DOHH2 (cell line): Measurements from ENCODE around the gene NSD2.
"Not testable (repeated sequence)": the region's sequence is repeated elsewhere in the genome, so short reads cannot be mapped to it uniquely, and the experiment has no call there.

Experiments used
- H3F3A ChIP-seq: fragments of 200-600 bp; sonication (generic), shearing (Covaris generic); 2 replicates; pipeline ENCODE4 v1.6.0; 2016; ENCODE audit warnings: antibody characterized with exemption, mild to moderate bottlenecking; ENCODE audit not compliant: control insufficient read depth, insufficient read depth
- H3K27ac ChIP-seq: fragments of 200-600 bp; sonication (generic); 2 replicates; pipeline ENCODE4 v1.5.1; 2014; ENCODE audit warnings: low read depth, mild to moderate bottlenecking, low read length, moderate library complexity
- H3K27me3 ChIP-seq: fragments of 200-600 bp; sonication (generic); 2 replicates; pipeline ENCODE4 v1.6.1; 2014; ENCODE audit warnings: mild to moderate bottlenecking, low read length, mixed read lengths; ENCODE audit not compliant: control insufficient read depth
- H3K36me3 ChIP-seq: fragments of 200-600 bp; sonication (generic); 2 replicates; pipeline ENCODE4 v1.6.1; 2014; ENCODE audit warnings: mild to moderate bottlenecking, low read length, moderate library complexity, mixed read lengths; ENCODE audit not compliant: control insufficient read depth
- H3K4me1 ChIP-seq: fragments of 200-600 bp; sonication (generic); 2 replicates; pipeline ENCODE4 v1.6.1; 2014; ENCODE audit warnings: mild to moderate bottlenecking, low read length, mixed read lengths; ENCODE audit not compliant: control insufficient read depth
- H3K4me2 ChIP-seq: fragments of 200-600 bp; sonication (generic); 2 replicates; pipeline ENCODE4 v1.6.0; 2014; ENCODE audit warnings: mild to moderate bottlenecking, low read length, moderate library complexity
- H3K4me3 ChIP-seq: fragments of 200-600 bp; sonication (generic); 2 replicates; pipeline ENCODE4 v1.5.1; 2014; ENCODE audit warnings: mild to moderate bottlenecking, low read length, mixed read lengths
- H3K79me2 ChIP-seq: fragments of 200-600 bp; sonication (generic); 2 replicates; pipeline ENCODE4 v1.6.1; 2014; ENCODE audit warnings: mild to moderate bottlenecking, low read length, mixed read lengths; ENCODE audit not compliant: control insufficient read depth
- H3K9me2 ChIP-seq: fragments of 200-600 bp; sonication (generic); replicated peaks from 2 replicates; pipeline ENCODE4 v1.6.1; 2014; ENCODE audit warnings: mild to moderate bottlenecking, low read length, mixed read lengths; ENCODE audit not compliant: control insufficient read depth
- H3K9me3 ChIP-seq: fragments of 200-600 bp; sonication (generic); 2 replicates; pipeline ENCODE4 v1.6.1; 2014; ENCODE audit warnings: antibody characterized with exemption, low read length, mixed read lengths; ENCODE audit not compliant: control insufficient read depth, insufficient read depth
- H4K20me1 ChIP-seq: fragments of 200-600 bp; sonication (generic); 2 replicates; pipeline ENCODE4 v1.6.0; 2014; ENCODE audit warnings: low read depth, mild to moderate bottlenecking, antibody characterized with exemption, low read length, moderate library complexity; ENCODE audit not compliant: control insufficient read depth, insufficient read depth
- EZH2phosphoT487 ChIP-seq: fragments of 200-600 bp; sonication (generic); IDR thresholded peaks from 2 replicates; pipeline ENCODE4 v1.6.1; 2017; ENCODE audit warnings: borderline replicate concordance, mild to moderate bottlenecking, antibody characterized with exemption, low read length, moderate library complexity, mixed read lengths
- TF ChIP-seq, protein P1 (sequence below): fragments of 200-600 bp; sonication (generic); IDR thresholded peaks from one replicate; pipeline ENCODE4 v1.5.1; 2014; ENCODE audit warnings: antibody characterized with exemption, mild to moderate bottlenecking, low read depth, low read length; ENCODE audit not compliant: poor library complexity, severe bottlenecking

The NSD2 gene

DNA sequence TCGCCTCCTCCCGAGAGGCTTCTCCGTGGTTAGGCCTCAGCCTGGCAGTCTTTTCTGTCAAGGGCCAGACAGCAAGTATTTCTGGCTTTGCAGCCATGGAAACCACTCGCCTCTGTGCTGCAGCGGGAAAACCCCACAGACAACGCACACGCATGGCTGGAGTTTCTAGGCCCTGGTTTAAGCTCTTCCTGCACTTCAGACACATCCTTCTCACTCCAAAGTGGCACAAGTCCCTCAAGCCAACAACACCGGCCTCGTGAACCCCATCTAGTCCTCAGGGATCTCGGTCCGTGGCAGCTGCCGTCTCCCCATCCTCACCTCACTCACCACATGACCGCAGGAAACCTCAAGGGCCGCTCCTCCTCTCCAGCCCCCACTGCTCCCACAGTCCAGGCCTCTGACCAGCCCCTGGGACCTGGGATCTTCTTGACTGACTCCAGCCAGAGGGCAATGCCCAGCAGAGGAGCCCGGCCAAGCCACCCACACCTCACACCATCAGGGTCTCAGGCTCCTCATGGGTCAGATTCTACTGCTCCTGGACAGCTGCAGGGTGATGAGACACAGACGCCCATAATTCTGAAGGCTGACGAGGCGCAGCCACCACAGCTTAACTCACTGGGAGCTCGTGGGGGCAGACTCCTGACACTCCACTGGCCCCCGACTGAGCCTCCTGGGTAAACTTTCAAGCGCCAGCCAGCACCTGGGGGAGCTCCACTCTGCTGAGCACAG, 37.0 kb upstream of the NSD2 start:
- no peak overlapping the region for H3K27ac ChIP-seq
- H3K36me3 ChIP-seq = peaks cover 76% of the 10 kb centered on the region
- no peaks in the 10 kb centered on the region for H3K9me3 ChIP-seq
- no peaks in the 10 kb centered on the region for H3K27me3 ChIP-seq
- TF ChIP-seq, protein P1, sequence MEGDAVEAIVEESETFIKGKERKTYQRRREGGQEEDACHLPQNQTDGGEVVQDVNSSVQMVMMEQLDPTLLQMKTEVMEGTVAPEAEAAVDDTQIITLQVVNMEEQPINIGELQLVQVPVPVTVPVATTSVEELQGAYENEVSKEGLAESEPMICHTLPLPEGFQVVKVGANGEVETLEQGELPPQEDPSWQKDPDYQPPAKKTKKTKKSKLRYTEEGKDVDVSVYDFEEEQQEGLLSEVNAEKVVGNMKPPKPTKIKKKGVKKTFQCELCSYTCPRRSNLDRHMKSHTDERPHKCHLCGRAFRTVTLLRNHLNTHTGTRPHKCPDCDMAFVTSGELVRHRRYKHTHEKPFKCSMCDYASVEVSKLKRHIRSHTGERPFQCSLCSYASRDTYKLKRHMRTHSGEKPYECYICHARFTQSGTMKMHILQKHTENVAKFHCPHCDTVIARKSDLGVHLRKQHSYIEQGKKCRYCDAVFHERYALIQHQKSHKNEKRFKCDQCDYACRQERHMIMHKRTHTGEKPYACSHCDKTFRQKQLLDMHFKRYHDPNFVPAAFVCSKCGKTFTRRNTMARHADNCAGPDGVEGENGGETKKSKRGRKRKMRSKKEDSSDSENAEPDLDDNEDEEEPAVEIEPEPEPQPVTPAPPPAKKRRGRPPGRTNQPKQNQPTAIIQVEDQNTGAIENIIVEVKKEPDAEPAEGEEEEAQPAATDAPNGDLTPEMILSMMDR = no peak
- no peak for TF ChIP-seq EZH2phosphoT487
- H3K4me1 ChIP-seq = peaks cover 19% of the 10 kb centered on the region
- no peaks in the 10 kb centered on the region; the same call in 1 of the 2 replicates for H3K79me2 ChIP-seq
- no peaks in the 10 kb centered on the region for H3F3A ChIP-seq
- no peaks in the 10 kb centered on the region; the same call in 1 of the 2 replicates for H4K20me1 ChIP-seq
- no peaks in the 10 kb centered on the region for H3K9me2 ChIP-seq
- no peak overlapping the region for H3K4me3 ChIP-seq
- H3K4me2 ChIP-seq = peak overlapping the region; percentile 37

DNA sequence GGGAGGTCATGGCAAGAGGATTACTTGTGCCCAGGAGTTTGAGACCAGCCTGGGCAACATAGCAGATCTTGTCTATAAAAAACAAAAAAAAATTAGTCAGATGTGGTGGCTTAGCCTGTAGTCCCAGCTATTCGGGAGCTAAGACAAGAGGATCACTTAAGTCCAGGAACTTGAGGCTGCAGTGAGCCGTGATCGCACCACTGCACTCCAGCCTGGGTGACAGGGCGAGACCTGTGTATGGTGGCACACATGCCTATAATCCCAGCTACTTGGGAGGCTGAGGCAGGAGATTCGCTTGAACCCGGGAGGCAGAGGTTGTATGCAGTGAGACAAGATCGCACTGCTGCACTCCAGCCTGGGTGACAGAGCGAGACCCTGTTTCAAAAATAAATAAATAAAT, 35.4 kb upstream of the NSD2 start:
- not testable (repeated sequence) for H3F3A ChIP-seq, H4K20me1 ChIP-seq, H3K9me3 ChIP-seq, H3K4me3 ChIP-seq, H3K27me3 ChIP-seq, H3K27ac ChIP-seq, H3K79me2 ChIP-seq, H3K9me2 ChIP-seq, H3K4me2 ChIP-seq
- Histone ChIP-seq H3K4me1 (peaks cover 19% of the 10 kb centered on the region), H3K36me3 (peaks cover 81% of the 10 kb centered on the region)

DNA sequence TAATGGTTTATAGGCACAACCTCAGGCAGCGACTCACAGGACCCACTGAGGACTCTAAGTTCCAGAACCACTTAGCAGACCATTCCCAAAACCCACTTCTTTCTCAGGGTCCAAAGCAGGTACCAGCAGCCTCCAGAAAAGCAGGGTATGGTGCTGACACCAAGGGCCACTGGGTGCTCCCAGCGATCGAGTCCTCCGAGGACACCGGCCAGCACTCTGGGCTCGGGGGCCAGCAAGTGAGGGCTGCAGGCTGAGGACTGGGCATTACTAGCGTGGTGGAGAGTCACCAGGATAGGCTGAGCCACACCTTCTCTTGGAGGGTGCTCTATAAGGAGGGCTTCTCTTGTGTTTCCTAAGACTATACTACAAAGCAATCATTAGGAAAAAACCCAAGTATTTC, 34.5 kb upstream of the NSD2 start:
- Histone ChIP-seq H3K27ac (no peak overlapping the region), H3K27me3 (no peaks in the 10 kb centered on the region), H3K36me3 (peaks cover 81% of the 10 kb centered on the region), H3K9me2 (no peaks in the 10 kb centered on the region), H4K20me1 (no peaks in the 10 kb centered on the region; the same call in 1 of the 2 replicates), H3K4me2 (no peak overlapping the region), H3F3A (no peaks in the 10 kb centered on the region), H3K4me3 (no peak overlapping the region), H3K4me1 (peaks cover 19% of the 10 kb centered on the region), H3K9me3 (no peaks in the 10 kb centered on the region), H3K79me2 (peaks cover 7% of the 10 kb centered on the region)
- TF ChIP-seq, protein P1 = no peak
- TF ChIP-seq EZH2phosphoT487 = no peak

DNA sequence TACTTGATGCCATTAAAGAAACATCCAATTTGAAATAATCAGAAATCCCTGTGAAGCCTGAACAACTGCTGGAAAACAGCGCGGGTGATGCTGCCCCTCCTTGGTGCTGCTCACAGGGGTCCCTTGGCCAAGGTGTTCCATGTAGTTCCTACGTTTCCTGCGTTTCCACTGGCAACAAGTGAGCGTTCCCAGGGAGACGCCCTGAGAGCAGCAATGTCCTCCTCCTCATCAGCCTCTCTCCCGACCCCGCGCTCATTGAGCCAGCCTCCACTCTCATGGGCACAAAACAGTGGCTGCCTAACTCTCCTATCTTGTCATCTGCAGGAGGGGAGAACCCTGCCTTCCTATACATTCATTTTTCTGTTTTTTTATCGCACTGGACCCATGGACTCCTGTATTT, 34.1 kb upstream of the NSD2 start:
- Histone ChIP-seq H3K4me3 (no peak overlapping the region), H3K9me3 (no peaks in the 10 kb centered on the region), H3K4me1 (peaks cover 19% of the 10 kb centered on the region), H4K20me1 (no peaks in the 10 kb centered on the region; the same call in 1 of the 2 replicates), H3K79me2 (peaks cover 11% of the 10 kb centered on the region), H3K9me2 (no peaks in the 10 kb centered on the region), H3K27me3 (no peaks in the 10 kb centered on the region), H3K36me3 (peaks cover 83% of the 10 kb centered on the region), H3F3A (no peaks in the 10 kb centered on the region), H3K27ac (no peak overlapping the region), H3K4me2 (no peak overlapping the region)
- no peak for TF ChIP-seq EZH2phosphoT487
- TF ChIP-seq, protein P1 = no peak
